Duodenal mucosa (tissue), 2 donors: ENCODE results near the gene HSF2BP.
"Not testable (repeated sequence)": the region's sequence is repeated elsewhere in the genome, so short reads cannot be mapped to it uniquely, and the experiment has no call there.

Experiments used
- H3K27ac ChIP-seq: one replicate; pipeline ENCODE4 v1.7.0; 2013; ENCODE audit warnings: low read depth, low read length
- H3K27me3 ChIP-seq, 2 donors: one replicate each; pipeline ENCODE4 v1.7.0; 2013; ENCODE audit warnings: low read length in 2 of 2, control low read depth in 1 of 2; ENCODE audit not compliant: insufficient read depth in 2 of 2, control insufficient read depth in 1 of 2
- H3K36me3 ChIP-seq, 2 donors: one replicate each; pipeline ENCODE4 v1.7.0; 2013; ENCODE audit warnings: low read length in 2 of 2, control low read depth in 1 of 2; ENCODE audit not compliant: insufficient read depth in 2 of 2, control insufficient read depth in 1 of 2
- H3K4me1 ChIP-seq, 2 donors: one replicate each; pipeline ENCODE4 v1.7.0; 2013; ENCODE audit warnings: low read length in 2 of 2, control low read depth in 1 of 2; ENCODE audit not compliant: insufficient read depth in 2 of 2, control insufficient read depth in 1 of 2
- H3K4me3 ChIP-seq, 2 donors: one replicate each; pipeline ENCODE4 v1.7.0; 2013; ENCODE audit warnings: low read length in 2 of 2, low read depth in 1 of 2
- H3K9ac ChIP-seq, 2 donors: one replicate each; pipeline ENCODE4 v1.7.0; 2013; ENCODE audit warnings: low read length in 2 of 2, low read depth in 1 of 2
- H3K9me3 ChIP-seq, 2 donors: one replicate each; pipeline ENCODE4 v1.7.0; 2013; ENCODE audit warnings: low read length in 2 of 2, control low read depth in 1 of 2; ENCODE audit not compliant: control insufficient read depth in 1 of 2

HSF2BP gene

GRCh38 chr21:43510669-43511068 lies 148.6 kb downstream of the HSF2BP start:
- H3K4me1 ChIP-seq, H3K4me3 ChIP-seq, H3K9ac ChIP-seq, H3K36me3 ChIP-seq, H3K27me3 ChIP-seq, H3K9me3 ChIP-seq, H3K27ac ChIP-seq: not testable (repeated sequence)

- H3K36me3 ChIP-seq, H3K27ac ChIP-seq, H3K4me1 ChIP-seq, H3K9ac ChIP-seq, H3K4me3 ChIP-seq, H3K27me3 ChIP-seq, H3K9me3 ChIP-seq: not testable (repeated sequence)
Measured at GRCh38 chr21:43503892-43504291, 155.4 kb downstream of the HSF2BP start.

- not testable (repeated sequence) for H3K36me3 ChIP-seq
Measured at GRCh38 chr21:43503075-43503750, 156.1 kb downstream of the HSF2BP start.

GRCh38 chr21:43502407-43503071 lies 156.7 kb downstream of the HSF2BP start:
- H3K27ac ChIP-seq, H3K9ac ChIP-seq, H3K9me3 ChIP-seq, H3K27me3 ChIP-seq, H3K4me1 ChIP-seq, H3K4me3 ChIP-seq, H3K36me3 ChIP-seq: not testable (repeated sequence)

More at GRCh38 chr21:43503075-43503750, 156.1 kb downstream of the HSF2BP start:
- not testable (repeated sequence) for H3K27ac ChIP-seq, H3K9me3 ChIP-seq, H3K4me1 ChIP-seq, H3K4me3 ChIP-seq, H3K9ac ChIP-seq, H3K27me3 ChIP-seq

GRCh38 chr21:43498924-43499323 lies 160.4 kb downstream of the HSF2BP start:
- not testable (repeated sequence) for H3K36me3 ChIP-seq, H3K4me1 ChIP-seq, H3K9me3 ChIP-seq, H3K9ac ChIP-seq, H3K27ac ChIP-seq, H3K4me3 ChIP-seq, H3K27me3 ChIP-seq

- not testable (repeated sequence) for H3K27ac ChIP-seq, H3K9me3 ChIP-seq, H3K27me3 ChIP-seq, H3K9ac ChIP-seq, H3K4me3 ChIP-seq, H3K4me1 ChIP-seq, H3K36me3 ChIP-seq
Measured at GRCh38 chr21:43498065-43498464, 161.2 kb downstream of the HSF2BP start.

DNA sequence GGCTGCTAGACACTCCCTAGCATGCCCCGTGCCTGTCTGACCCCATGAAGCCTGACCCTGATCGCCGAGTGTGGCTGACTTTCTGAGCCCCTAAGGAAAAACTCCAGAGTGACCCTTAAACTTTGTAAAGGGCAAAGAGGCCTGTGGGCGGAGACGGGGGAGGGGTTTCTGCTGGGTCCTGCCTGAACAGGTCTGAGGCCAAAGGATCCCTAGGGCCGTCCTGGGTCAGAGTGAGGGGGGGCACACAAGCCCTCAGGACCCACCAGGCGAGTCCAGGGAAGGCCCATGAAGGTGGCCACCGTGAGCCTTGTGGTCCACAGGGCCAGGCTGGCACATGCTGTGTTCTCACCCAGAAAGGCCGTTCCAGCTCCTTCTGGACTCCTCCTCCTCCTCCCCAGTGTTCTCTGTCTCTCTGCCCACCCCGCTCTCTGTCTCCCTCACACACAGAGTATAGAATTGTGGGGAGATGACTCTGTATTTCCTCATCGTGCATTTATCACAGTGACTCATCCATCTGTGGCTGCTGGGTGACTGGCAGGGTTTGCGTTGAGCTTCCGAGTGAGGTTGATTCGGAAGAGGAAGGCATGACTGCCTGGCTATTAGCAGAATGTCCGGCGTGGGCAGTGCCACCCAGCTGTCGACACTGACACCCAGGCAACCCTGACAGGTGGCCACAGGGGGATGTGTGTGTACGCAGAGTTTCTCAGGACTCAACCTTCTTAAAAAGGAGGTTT lies 164.8 kb downstream of the HSF2BP start:
- not testable (repeated sequence) for H3K9ac ChIP-seq, H3K36me3 ChIP-seq, H3K9me3 ChIP-seq, H3K4me1 ChIP-seq, H3K27ac ChIP-seq, H3K4me3 ChIP-seq, H3K27me3 ChIP-seq

DNA sequence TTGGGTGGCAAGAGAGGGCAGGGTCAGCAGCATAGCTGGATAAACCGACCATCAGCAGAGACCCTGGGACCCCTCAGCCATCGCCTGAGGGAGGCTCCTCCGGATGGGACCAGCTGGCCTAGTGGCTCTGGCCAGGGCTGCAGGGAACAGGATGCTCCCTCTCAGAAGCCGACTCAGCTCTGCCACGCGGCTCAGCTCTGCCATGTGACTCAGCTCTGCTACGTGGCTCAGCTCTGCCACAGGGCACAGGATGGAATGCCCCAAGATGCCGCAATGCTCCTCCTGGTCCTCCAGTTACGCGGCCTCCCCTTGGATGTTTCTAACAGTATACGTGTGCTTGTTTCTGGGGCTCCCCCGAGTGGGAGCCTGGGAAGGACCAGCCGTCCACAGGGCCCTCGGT lies 165.8 kb downstream of the HSF2BP start:
- H3K9ac ChIP-seq, H3K27ac ChIP-seq, H3K36me3 ChIP-seq, H3K4me3 ChIP-seq, H3K9me3 ChIP-seq, H3K27me3 ChIP-seq, H3K4me1 ChIP-seq: not testable (repeated sequence)

DNA sequence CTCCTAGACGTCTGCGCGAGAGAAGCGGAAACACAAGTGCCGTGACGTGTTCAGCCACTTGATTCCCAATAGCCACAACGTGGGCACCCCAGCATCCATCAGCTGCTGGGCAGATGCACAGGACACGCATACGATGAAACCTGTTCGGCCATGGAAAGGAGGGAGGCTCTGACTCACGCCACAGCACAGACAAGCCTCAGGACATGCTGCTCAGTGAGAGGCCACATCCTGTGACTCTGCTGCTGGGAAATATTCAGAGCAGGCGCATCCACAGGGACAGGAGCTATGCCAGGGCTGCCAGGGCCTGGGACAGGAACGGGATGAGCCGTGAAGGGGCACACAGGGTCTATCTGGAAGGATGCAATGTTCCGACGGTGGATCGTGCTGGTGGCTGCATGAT lies 171.1 kb downstream of the HSF2BP start:
- not testable (repeated sequence) for H3K4me3 ChIP-seq

DNA sequence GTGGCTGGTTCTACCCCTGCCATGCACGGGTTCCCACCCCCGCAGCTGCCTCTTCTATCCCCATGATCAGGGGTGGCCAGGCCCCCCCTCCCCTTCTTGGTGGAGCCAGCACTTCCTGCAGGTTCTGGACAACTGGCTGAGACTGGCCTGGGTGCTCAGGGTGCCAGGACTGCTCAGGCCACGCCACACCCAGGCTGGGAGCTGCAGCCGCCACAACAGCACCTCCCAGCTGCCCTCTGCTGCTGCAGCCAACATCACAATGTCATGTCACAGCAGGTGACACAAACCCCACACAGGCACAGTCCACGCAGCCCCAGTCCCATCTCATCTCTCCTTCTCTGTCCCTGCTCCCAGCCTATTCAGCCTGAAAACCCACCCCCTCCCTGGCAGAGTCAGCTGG lies 173.2 kb downstream of the HSF2BP start:
- H3K4me3 ChIP-seq, H3K9ac ChIP-seq, H3K9me3 ChIP-seq, H3K27ac ChIP-seq, H3K27me3 ChIP-seq, H3K36me3 ChIP-seq, H3K4me1 ChIP-seq: not testable (repeated sequence)

More for the DNA sequence above, 171.1 kb downstream of the HSF2BP start:
- H3K27me3 ChIP-seq, H3K4me1 ChIP-seq, H3K9me3 ChIP-seq, H3K9ac ChIP-seq, H3K27ac ChIP-seq, H3K36me3 ChIP-seq: not testable (repeated sequence)
